Osteoblast (primary cell): ENCODE results near the gene JARID2. TPM values are rescaled to one million over a fixed set of nuclear protein-coding genes. Genes with fewer than 3 reads are reported as not detected.

Experiments used
- DNase-seq: peaks from one replicate; pipeline ENCODE4 v3.0.0; 2011; ENCODE audit warnings: low spot score, mixed read lengths; ENCODE audit not compliant: insufficient read length; ENCODE audit errors: missing footprints
- H2AFZ ChIP-seq: 2 replicates; pipeline ENCODE4 v1.6.0; 2011; ENCODE audit warnings: mild to moderate bottlenecking, low read length
- H3K27ac ChIP-seq: 2 replicates; pipeline ENCODE4 v1.5.1; 2011; ENCODE audit warnings: mild to moderate bottlenecking, low read depth, low read length, moderate library complexity
- H3K27me3 ChIP-seq: 2 replicates; pipeline ENCODE4 v1.6.0; 2012; ENCODE audit warnings: mild to moderate bottlenecking, control low read depth, inconsistent platforms, low read length, moderate library complexity; ENCODE audit not compliant: insufficient read depth
- H3K36me3 ChIP-seq: 2 replicates; pipeline ENCODE4 v1.5.1; 2011; ENCODE audit warnings: mild to moderate bottlenecking, low read length, control low read depth, moderate library complexity; ENCODE audit not compliant: insufficient read depth
- H3K4me1 ChIP-seq: 2 replicates; pipeline ENCODE4 v1.5.1; 2011; ENCODE audit warnings: mild to moderate bottlenecking, low read length, control low read depth, moderate library complexity; ENCODE audit not compliant: insufficient read depth
- H3K4me2 ChIP-seq: 2 replicates; pipeline ENCODE4 v1.6.0; 2011; ENCODE audit warnings: mild to moderate bottlenecking, low read length; ENCODE audit not compliant: insufficient read depth
- H3K4me3 ChIP-seq: fragments of 200-600 bp; sonication (generic); 3 replicates; pipeline ENCODE4 v1.5.1; 2012; ENCODE audit warnings: mild to moderate bottlenecking, low read length, inconsistent platforms; ENCODE audit not compliant: insufficient read depth
- H3K79me2 ChIP-seq: 2 replicates; pipeline ENCODE4 v1.6.0; 2012; ENCODE audit warnings: mild to moderate bottlenecking, low read length, control low read depth, inconsistent platforms; ENCODE audit not compliant: insufficient read depth
- H3K9me3 ChIP-seq: 2 replicates; pipeline ENCODE4 v1.5.1; 2011; ENCODE audit warnings: low read depth, low read length, control low read depth
- H4K20me1 ChIP-seq: 2 replicates; pipeline ENCODE4 v1.6.0; 2012; ENCODE audit warnings: mild to moderate bottlenecking, low read length, control low read depth; ENCODE audit not compliant: insufficient read depth
- CTCF ChIP-seq: IDR thresholded peaks from 2 replicates; pipeline ENCODE4 v1.5.1; 2011; ENCODE audit warnings: mild to moderate bottlenecking, low read depth, low read length, moderate library complexity; ENCODE audit errors: extremely low read depth
- total RNA-seq: library from RNA; depleted of rRNA; stranded (reverse); fragments of >200 nt; gene quantifications from 2 replicates; pipeline ENCODE4 v1.2.3, GENCODE V29; 2012

The JARID2 gene
- total RNA-seq, 1 donor, result 10.5 TPM

- Histone ChIP-seq H3K27ac (no peak overlapping the region), H3K27me3 (no peaks in the 10 kb centered on the region), H3K4me3 (no peak overlapping the region), H4K20me1 (peaks cover 11% of the 10 kb centered on the region), H3K36me3 (no peaks in the 10 kb centered on the region), H3K9me3 (no peaks in the 10 kb centered on the region), H3K79me2 (peaks cover 64% of the 10 kb centered on the region), H3K4me2 (no peak overlapping the region), H3K4me1 (peaks cover 37% of the 10 kb centered on the region), H2AFZ (no peak overlapping the region)
- no peak for DNase-seq
- TF ChIP-seq CTCF, result no peak
Observed at GRCh38 chr6:15433511-15433861, 187.6 kb downstream of the JARID2 start.

- Histone ChIP-seq H3K4me3 (no peak overlapping the region), H4K20me1 (peaks cover 12% of the 10 kb centered on the region), H3K36me3 (no peaks in the 10 kb centered on the region), H3K79me2 (peaks cover 64% of the 10 kb centered on the region), H3K4me2 (no peak overlapping the region), H2AFZ (no peak overlapping the region), H3K4me1 (peaks cover 34% of the 10 kb centered on the region), H3K9me3 (no peaks in the 10 kb centered on the region), H3K27me3 (no peaks in the 10 kb centered on the region), H3K27ac (no peak overlapping the region)
- no peak for TF ChIP-seq CTCF
- DNase-seq, result no peak
Observed at GRCh38 chr6:15434263-15434662, 188.4 kb downstream of the JARID2 start.

- Histone ChIP-seq H3K27me3 (no peaks in the 10 kb centered on the region), H3K4me1 (peaks cover 34% of the 10 kb centered on the region), H3K9me3 (no peaks in the 10 kb centered on the region), H3K79me2 (peaks cover 65% of the 10 kb centered on the region), H4K20me1 (peaks cover 19% of the 10 kb centered on the region), H3K27ac (no peak overlapping the region), H3K4me2 (no peak overlapping the region), H3K36me3 (no peaks in the 10 kb centered on the region), H3K4me3 (no peak overlapping the region), H2AFZ (no peak overlapping the region)
- DNase-seq, result no peak
- TF ChIP-seq CTCF, result no peak
Observed at GRCh38 chr6:15434823-15435380, 189.0 kb downstream of the JARID2 start.

- Histone ChIP-seq H3K79me2 (peaks cover 71% of the 10 kb centered on the region), H4K20me1 (peaks cover 24% of the 10 kb centered on the region)
- TF ChIP-seq CTCF, result no peak
Observed at GRCh38 chr6:15435468-15435867, 189.6 kb downstream of the JARID2 start.

More at GRCh38 chr6:15435468-15435867, 189.6 kb downstream of the JARID2 start:
- Histone ChIP-seq H3K4me2 (no peak overlapping the region), H3K36me3 (no peaks in the 10 kb centered on the region), H3K4me3 (no peak overlapping the region), H2AFZ (no peak overlapping the region), H3K4me1 (peaks cover 35% of the 10 kb centered on the region), H3K27ac (no peak overlapping the region), H3K27me3 (no peaks in the 10 kb centered on the region), H3K9me3 (no peaks in the 10 kb centered on the region)
- DNase-seq, result no peak
